GM18870 (cell line): ENCODE results near the gene CHRNB4.

Experiments used
- ATAC-seq: cut with Tn5 transposase; IDR thresholded peaks from one replicate; pipeline ENCODE4 v1.9.1; 2021; ENCODE audit warnings: moderate library complexity; ENCODE audit not compliant: unreplicated experiment

CHRNB4 gene

DNA sequence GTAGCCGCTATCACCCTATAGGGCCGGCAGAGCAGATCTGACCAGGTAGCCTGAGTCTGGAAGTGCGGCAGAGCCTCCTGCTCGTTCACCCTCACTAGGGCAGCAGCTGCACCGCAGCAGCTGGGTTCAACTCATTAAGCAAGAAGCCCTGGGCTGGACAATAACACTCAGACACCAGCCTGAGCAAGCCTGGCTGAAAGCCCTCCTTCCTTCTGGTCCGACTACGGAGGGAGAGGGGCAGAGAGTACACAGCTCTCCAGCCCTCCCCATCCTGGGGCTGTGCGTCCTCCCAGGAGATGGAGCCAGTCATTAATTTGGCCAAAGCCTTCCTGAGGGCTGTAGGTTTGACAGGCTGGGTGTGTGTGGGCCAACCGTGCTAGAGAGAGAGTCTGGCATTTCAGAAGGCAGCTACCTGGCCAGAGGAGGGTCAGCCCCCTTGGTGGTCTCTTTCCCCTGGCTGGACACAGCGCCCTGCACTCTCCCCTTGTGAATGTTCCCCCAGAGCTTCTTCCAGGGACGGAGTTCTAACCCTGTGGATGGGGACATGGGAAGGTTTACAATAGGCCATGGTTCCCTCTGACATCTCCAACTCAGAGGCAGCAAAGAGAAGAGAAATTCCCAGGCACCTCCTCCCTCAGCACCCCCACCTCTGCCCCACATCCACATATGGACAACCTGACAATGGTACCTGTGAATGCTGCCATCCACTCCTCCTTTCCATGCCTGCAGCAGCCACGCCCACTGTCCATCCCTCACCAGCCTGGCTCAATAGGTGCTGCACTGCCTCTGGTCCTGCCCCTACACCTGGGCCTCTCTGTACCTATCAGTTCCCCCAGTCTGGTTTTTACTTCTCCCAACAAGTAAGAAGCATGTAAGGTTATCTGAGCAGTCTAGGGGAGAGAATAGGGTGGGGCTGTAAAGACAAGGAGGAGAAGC, 6.5 kb downstream of the CHRNB4 start:
- no peak for ATAC-seq

DNA sequence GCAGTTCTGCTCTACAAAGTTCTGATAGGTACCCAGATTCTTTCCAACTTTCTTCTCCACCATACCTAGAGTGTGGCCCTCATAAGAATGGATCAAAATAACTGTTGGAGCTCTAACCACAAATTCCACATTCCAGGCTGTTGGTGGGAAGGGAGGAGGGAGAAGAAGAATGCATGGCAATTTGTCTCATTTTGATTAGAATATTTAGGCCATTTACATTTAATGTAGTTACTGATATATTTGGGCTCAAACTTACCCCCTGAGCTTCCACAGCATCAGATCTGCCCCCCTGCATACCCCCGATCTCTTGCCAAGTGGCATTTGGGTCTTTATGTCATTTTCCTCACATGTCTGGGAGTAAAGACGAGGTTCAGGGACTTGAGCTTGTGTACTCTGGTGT, 7.7 kb downstream of the CHRNB4 start:
- no peak for ATAC-seq

DNA sequence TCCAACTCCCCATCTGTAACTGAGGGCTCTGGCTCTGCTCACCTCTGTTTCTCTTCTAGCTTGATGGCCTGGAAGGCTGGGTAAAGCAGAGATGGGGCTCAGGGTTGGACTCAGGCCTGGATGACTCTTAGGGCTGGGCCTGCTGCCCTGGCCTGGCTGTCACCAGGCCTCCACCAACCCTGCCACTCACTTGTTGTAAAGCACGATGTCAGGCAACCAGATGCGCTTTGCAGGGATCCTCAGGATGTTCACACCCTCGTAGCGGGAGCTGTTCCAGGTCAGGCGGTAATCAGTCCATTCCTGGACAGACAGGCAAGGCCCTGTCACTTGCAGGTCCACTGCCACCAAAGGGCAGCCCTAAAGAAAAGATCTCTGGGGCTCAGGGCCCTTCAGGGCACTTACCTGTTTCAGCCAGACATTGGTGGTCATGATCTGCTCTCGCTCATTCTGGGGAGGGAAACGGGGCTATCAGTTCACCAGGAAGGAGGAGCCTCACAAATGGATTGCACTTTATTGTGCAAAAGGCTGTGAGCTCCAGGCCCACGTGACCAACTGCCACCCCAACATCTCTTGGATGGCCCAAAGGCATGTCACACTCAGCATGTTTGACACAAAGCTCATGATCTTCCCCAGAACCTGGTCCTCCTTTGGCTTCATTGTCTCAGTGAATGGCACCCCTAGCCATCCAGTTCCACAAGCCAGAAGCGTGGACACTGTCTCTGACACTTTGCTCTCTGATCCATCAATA, 9.9 kb downstream of the CHRNB4 start:
- ATAC-seq = no peak

DNA sequence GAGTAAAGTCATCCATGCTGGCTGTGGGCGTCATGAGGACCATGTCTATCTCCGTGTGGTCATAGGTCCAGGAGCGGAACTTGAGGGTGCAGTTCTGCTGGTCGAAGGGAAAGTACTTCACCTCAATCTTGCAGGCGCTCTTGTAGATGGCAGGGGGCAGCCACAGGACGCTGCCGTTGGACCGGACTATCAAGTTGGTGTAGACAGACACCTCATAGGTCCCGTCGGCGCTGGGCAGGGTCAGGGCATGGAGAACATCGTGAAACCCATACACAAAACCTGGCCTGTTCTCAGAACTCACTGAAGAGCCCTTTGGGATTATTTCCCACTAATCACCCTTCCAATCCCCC, 11.3 kb downstream of the CHRNB4 start:
- no peak for ATAC-seq

DNA sequence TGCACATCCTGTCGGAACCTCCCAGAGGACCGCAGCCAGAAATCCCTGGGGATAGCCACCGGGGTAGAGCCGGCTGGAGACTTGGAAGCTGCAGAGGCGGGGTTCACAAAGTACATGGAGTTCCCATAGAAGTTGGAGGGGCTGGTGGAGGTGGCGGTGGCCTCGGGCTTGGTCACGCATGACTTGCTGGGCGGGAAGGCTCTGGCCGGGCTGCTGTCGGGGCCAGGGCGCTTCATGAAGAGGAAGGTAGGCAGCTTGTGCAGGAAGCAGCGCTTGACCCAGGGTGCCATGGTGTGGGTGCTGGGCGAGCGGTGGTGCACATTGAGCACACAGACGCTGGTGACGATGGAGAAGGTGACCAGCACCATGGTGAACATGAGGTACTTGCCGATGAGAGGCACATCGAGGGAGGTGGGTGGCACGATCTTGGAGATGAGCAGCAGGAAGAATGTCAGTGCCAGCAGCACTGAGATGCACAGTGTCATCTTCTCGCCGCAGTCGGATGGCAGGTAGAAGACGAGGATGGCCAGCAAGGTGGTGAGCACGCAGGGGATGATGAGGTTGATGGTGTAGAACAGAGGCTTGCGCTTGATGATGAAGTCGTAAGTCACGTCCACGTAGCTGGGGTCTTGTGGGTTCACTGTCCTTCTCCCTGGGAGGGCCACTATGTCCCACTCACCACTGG, 11.8 kb downstream of the CHRNB4 start:
- no peak for ATAC-seq

DNA sequence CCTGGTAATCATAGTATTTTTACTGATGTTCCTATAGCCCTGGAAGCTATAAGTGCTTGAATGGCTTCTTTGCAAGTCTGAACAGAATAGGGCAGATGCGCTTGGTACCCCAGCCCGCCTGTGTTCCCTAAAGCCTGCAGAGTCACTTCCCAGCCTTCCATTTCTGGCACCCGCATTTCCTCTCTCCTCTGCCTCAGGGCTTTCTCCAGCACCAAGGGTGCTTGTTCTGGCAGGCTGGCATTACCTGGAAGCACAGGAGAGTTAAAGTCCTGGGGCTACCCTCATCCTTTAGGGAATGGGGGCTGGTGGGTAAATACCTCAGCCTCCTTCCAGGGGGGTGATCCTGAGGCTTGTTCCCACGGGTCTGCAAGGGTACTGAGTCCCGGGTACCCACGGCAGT, 12.8 kb downstream of the CHRNB4 start:
- ATAC-seq = no peak

DNA sequence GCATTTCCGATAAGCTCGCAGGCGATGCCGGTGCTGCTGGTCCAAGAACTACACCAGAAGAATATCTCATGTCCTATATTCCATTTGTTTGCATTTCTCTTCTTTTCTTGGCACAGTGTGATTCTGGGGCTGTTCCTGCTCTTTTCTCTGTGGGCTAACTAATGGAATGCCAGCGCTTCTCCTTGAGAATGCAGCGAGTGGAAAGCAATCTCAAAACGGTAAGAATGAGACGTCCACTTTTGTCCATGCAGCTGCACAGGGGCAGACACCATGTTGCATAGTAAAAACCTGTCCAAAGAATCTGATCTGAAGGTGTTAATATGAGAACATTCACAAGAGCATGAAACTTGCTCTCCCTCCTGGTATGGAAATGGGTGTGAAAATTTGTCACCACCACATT, 13.7 kb downstream of the CHRNB4 start:
- ATAC-seq = no peak

DNA sequence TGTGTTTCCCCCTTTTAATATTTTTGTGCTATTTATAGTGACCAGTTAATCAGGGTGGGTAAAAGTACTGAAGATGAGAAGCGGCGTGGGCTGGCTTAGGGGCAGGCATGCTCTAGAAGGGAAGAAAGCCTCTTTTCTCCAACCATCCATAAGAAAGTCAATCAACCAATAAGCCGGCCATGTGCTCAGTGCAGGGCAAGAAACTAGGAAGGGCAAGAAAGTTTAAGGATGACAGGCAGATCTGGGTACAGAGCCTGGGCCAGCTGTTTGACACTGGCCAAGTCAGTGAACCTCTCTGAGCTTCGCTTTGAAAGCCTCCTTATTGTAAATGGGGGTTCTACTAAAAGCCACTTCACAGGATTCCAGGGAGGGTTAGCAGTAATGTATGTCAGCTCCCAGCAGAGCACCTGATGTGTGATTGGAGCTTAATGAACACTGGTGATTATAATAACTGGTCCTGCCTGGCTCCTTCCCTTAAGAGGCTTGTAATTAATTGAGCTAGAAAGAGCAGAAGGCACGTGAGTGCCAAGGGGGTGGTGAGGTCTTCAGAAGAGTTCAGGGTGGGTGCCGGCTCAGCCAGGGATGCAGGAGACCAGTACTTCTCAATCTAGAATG, 14.5 kb downstream of the CHRNB4 start:
- no peak for ATAC-seq

DNA sequence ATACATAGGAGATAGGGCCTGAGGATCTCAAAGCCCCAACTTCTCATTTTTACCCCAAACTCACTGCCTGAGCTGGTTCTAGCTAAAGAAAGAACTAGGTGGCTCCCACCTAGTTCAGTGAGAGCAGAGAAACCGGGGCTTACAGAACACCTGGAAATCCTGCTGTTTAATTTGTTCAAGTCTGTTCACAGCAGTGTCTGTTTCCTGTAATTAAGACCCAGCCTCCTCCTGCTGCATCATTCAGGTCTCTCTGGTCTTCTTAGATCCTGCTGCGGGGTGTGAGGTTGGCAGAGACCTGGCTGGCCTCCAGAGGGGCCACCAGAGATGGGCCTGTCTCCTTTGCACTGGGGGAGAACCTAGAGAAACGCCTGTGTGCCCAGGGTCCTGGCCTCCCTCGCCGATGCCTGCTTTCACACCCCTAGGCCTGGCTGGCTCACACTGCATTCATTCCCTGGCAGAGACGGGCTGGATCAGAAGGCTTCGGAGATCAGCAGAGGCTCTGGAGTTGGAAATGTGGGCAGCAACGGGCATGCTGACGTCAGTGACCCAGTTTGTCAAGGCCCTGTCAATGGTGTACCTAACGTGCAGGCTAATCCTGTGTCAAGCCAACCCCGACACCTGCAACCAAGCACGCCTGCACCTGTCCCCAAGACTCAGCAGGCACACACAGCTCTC, 15.3 kb downstream of the CHRNB4 start:
- no peak for ATAC-seq

DNA sequence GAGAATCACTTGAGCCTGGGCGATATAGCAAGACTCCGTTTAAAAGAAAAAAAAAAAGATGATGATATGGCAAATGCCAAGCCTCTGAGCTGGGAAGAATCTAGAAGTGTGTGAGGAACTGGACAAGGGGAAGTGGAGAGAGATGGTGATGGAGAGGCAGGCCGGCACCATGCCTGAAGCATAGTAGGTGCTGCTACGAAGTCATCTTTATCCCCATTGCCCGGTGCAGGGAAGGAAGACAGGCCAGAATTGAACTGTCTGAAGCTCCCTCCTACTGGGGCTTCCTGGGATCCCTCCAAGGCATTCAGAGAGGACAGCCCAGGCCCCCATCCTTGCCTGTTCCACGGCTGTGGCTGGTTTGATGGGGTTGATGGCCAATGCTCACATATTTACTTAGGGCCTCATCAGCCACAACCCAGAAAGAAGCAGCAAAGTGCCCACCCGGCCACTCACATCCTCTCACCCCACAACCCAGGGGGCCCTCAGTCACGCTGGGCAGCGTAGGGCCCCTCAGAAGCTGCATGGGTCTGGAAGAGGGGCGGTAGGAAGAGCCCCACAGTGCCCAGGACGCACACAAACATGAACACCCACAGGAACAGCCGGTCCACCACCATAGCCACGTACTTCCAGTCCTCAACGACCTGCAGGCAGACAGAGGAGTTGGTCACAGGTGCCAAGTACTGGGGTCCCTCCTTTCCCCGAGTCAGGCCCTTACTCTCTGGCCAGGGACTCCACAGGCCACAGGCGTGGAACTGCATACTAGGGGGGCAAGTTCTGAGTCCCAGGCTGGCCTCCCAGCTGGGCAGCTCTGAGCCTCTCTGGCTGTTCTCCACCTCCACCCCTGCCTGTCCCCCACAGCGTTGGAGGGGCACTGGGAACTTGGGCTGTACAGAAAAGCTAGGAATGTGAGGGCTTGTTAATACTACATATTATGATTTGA, 16.1 kb downstream of the CHRNB4 start:
- no peak for ATAC-seq

DNA sequence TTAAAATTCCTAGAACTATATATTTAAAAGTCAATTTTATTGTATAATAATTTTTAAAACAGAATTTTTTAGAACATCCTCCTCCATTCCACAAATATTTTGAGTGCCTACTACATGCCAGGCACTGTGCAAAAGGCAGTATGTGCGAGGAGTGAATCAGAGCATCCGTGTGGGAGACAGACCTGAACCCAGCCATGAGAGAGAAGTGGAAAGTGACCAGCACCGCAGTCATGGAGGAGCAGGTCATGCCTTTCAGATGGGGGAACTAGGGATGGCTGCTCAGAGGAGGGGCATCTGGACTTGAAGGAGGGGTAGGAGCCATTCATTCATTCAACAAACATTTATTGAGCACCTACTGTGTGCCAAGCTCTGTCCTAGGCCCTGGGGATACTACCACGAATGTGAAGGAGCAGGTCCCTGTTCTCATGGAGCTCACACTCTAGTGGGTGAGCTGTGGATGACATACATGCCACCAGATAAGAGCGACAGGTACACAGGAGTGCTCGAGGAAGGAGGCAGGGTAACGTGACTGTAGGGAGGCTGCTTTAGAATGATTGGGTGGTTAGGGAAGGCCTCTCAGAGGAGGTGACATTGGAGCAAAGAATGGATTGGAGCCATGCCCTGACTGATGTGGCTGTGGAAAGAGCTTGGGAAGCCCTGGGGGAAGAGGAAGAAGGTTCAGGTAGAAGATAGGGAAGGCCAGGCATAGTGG, 17.1 kb downstream of the CHRNB4 start:
- no peak for ATAC-seq

DNA sequence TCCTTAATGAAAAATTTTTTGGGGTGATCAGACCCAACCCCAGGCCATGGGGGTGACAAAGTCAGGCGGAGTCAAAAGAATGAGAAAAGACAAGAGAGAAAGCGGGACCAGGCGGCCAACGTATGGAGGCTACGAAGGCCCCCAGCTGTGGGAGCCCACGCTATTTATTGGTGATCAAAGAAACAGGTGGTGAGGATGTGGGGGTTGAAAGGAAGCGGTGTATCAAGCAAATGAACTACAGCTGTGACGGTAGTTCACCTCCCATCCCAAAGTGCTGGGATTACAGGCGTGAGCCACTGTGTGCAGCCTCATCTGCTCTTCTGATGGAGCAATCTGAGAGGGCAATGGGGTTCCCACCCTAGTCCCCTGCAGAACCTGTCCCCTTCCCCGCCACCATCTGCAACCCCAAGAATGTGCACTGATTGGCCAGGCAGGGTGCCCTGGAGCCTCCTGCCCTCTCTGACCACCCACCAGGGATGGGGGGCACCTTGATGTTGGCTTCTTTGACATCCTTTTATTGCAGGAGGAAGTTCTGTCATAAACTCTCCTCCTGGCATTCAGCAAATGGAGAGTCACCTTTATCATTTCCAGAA, 19.1 kb downstream of the CHRNB4 start:
- no peak for ATAC-seq

DNA sequence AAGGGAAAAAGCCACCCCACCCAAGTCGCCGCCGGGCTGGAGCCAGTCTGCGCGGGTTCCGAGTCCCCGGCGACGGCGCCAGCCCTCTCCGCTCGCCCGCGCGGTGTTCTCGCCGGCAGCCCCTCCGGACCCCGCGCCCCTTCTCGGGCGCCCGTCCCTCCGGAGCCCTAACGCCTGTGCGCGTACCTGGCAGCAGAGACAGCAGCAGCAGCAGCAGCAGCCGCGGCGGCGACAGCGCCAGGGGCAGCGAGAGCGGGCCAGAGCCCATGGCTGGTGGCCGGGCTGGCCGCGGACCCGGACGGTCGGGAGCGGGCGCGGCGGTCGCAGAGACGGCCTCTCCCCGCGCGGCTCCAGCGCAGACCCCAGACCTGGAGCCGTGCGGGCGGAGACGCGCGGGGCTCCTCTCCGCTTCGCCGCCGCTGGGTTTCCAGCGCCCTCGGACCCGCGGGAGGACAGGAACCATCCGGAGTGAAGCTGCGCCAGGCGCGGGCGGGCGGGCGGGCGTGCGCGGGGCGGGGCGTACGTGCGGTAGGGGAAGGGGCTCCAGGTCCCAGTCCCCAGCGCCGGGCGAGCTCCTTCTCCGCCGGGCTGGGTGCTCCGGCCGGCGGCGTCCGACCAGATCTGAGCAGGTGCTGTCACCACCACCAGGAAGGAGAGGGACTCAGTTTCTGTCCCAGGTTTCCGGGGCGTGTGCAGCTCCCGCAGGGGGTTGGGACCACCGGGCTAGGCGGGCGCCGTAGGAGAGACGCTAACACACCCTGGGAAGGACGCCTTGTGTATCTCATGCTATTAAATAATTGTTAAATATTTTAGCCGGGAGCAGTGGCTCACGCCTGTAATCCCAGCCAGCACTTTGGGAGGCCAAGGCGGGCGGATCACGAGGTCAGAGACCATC, 20.2 kb downstream of the CHRNB4 start, which contains the start of gene CHRNA3:
Gene CHRNA3, minus strand, starts transcription at position 470 of the 895 bp plus-strand sequence. Its CDS starts 202 bp downstream, at position 268.
- ATAC-seq = no peak

DNA sequence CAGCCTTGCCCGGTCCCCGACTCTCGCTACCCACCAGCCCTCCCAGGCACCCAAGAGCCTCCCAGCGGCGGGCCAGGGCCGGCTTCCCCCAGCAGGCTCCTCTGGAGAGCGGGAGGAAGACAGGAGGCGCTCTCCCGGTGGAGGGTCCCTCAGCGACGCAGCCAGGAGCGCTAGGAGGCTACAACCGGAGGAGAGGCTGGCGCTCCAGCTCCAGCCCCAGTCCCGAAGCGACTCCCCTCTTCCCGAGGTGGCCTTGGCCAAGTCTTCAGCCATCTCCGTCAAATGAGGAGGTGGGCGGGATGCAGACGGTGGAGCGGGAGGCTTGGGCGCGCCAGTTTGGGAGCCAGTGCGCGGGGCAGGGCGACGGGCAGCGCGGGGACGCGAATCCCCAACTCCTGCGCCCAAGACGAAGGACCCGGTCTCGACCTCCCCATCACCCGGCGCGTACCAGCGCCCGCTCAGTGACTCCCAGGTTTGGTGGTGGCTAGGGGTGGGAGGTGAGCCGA, 20.9 kb downstream of the CHRNB4 start:
- no peak for ATAC-seq

DNA sequence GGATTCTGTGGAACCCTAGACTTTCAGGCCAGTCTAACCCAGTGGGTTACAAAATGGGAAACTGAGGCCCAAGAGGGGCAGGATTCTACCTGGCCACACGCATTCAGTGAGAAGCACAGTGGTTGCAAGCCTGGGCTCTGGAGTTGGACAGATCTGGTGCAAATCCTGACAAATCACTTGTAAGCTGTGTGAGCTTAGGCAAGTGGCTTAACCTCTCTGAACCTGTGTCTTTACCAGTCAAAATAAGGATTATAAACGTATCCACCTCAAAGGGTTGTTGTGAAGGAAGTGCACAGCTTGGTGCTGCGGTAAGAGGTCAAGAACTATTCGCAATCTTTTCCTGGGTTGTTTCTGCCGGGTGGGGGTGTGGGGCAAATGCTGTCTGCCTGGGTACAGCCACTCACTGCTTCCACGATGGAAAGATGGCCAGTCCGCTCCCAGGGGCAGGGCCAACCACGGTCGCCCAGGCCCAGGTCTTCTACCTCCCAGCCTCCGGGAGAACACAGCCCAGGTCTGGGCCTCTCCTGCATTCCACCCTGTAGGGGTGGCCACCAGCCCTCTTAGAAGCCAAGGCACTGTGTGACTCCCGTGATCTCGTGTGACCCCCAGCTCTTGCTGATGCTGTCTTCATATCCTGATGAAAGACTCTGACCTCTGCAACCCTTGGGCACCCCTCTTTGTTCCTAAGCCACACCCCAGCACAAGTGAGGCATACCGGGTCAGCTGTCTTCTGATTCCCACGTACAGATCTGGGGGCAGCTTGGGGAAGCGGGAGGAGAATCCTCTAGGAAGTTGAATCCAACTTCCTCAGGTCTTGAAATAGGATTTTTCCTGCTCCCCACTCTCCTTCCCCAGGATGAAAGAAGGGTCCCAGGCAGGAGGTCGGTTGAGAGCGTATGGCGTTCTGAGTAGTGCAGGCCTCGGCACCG, 21.7 kb downstream of the CHRNB4 start:
- no peak for ATAC-seq

DNA sequence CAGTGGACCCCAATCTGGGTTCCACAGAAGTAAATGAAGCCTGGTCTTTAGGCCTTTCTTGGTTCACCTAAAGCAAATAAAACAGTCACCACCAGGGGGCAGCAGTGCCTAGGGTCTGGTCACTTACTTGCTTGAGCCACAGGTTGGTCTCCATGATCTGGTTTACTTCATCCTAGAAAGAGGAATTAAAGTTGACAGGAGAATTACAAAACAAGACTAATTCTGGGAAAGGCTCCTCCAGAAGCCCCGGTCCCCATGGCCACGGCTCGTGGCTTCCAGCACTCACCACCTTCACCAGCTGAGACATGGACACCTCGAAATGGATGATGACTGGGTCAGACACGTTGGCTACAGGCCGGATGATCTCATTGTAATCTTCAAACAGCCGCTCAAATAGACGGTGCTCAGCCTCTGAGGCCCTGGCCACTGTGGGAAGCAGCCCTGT, 22.5 kb downstream of the CHRNB4 start:
- ATAC-seq = no peak
